ENCODE data around the gene GRIN1. TPM values are rescaled to one million over a fixed set of nuclear protein-coding genes. Genes with fewer than 3 reads are reported as not detected.
A peak's percentile ranks its signal among the peaks of the same experiment; 100 is the strongest.

The GRIN1 gene
- total and polyA plus RNA-seq, 2 of the 8 experiments (the other 6 are each of a cell fraction or from before 2014, with no cell fraction given): 0.48 to 2.1 TPM

DNA sequence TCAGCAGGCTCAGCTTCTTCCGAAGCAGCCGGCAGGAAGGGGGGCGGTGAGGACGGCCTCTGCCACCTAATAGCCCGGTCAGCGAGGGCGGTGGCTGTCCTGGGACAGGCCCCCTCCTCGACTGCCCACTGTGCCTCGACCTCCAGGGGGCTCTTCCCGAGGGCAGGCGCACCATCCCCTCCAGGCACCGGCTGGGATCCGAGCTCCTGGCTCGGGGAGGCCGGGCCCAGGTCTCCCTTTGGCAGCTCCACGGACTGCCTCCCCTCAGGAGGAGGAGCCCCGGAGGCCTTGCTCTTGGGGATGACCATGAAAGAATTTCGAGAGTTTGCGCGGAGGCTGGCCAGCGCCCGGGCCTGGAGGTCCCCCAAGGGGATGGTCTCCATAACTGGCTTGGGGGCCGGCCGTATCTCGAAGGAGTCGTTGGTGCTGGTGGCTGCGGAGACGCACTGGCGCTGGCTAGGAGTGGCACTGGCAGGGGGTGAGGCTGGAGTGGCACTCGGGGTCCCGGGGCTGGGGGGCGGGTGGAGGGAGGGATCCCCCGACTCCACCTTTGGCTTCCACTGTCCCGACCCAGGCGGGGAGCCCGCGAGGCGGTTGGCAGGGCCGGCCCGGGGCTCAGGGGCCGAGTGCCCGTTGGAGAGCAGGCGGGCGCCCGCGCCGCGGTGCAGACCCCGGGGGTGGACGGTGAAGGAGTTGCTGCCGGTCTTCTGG is 60.6 kb downstream of the GRIN1 start:
- no peak for TF ChIP-seq SRF (IDR thresholded peaks at IDR 0.05; ENCODE audit: low read depth, low read length)
- TF ChIP-seq BRCA1 (IDR thresholded peaks at IDR 0.05; ENCODE audit: low read depth, low read length): no peak
- TF ChIP-seq ZNF274 (IDR thresholded peaks at IDR 0.05; ENCODE audit: borderline replicate concordance, extremely low read depth, low read length): no peak
- TF ChIP-seq EGR1 (IDR thresholded peaks at IDR 0.05; ENCODE audit: borderline replicate concordance, low read depth, low read length): no peak
- TF ChIP-seq RXRA (IDR thresholded peaks at IDR 0.05; ENCODE audit: insufficient read depth, low read depth, low read length): no peak
- no peak for TF ChIP-seq NRF1 (IDR thresholded peaks at IDR 0.05; ENCODE audit: low read depth, low read length)
- no peak for TF ChIP-seq TCF12 (IDR thresholded peaks at IDR 0.05; ENCODE audit: low read depth, low read length)
- H2BK5ac ChIP-seq (ENCODE audit: low read depth, low read length): no peak overlapping the region
- no peak overlapping the region for H2BK120ac ChIP-seq (replicated peaks; ENCODE audit: low read depth, low read length)
- peak overlapping the region; percentile 35; the same call in 1 of the 2 replicates for H4K8ac ChIP-seq (ENCODE audit: extremely low read depth, insufficient read depth, low read length)
- no peak overlapping the region for H3K14ac ChIP-seq (ENCODE audit: insufficient read length)
- peaks cover 0 to 42% of the 10 kb centered on the region in 2 experiments; a peak in 3 of 4 replicates for H3K79me2 ChIP-seq (ENCODE audit: control insufficient read depth in 1 of 2, insufficient read depth in 2 of 2, low read length in 2 of 2)
- CTCF ChIA-PET (ENCODE audit: partially characterized antibody): interaction anchor here (1.0 to 14.0 kb wide), 4 partner anchors 9 to 29 kb away, joined by 3 to 204 read pairs (median 10); partner anchors contain the start of genes CYSRT1, RNF208, RNF224 and SLC34A3
- H2AFZ ChIP-seq (ENCODE audit: low read length): no peak overlapping the region
- no peak overlapping the region for H2BK12ac ChIP-seq (ENCODE audit: low read depth, low read length)
- POLR2A ChIA-PET (ENCODE audit: partially characterized antibody): interaction anchor here (0.7 to 2.2 kb wide), 12 partner anchors 10 to 471 kb away, joined by 3 to 21 read pairs (median 4); partner anchors contain the start of genes ANAPC2, RNF208, SSNA1 and TUBB4B
- H2BK20ac ChIP-seq (ENCODE audit: low read length): no peak overlapping the region
- H3K23ac ChIP-seq (ENCODE audit: insufficient read length): no peak overlapping the region
- peaks cover 7% of the 10 kb centered on the region; the same call in 1 of the 2 replicates for H3K23me2 ChIP-seq (ENCODE audit: low read depth, low read length)
- peaks cover 5 to 30% of the 10 kb centered on the region in 2 experiments for H4K20me1 ChIP-seq (replicated peaks in 1 of 2; ENCODE audit: control insufficient read depth in 1 of 2, insufficient read depth in 2 of 2, low read length in 2 of 2)
- no peak overlapping the region for H2AK5ac ChIP-seq (ENCODE audit: low read depth, low read length)
- no peak overlapping the region for H2BK15ac ChIP-seq (ENCODE audit: low read length)
- no peak overlapping the region for H3K56ac ChIP-seq (replicated peaks; ENCODE audit: insufficient read length, low read depth, low read length)
- no peaks in the 10 kb centered on the region for H3K36me3 ChIP-seq (ENCODE audit: control insufficient read depth in 2 of 4, insufficient read depth in 4 of 4, low read length in 3 of 4)
- WGBS, 2 experiments (ENCODE audit: extremely low coverage in 1 of 2, insufficient coverage in 1 of 2, insufficient read length in 1 of 2, insufficient replicate concordance in 2 of 2, low coverage in 1 of 2, low lambda C conversion rate in 2 of 2, missing lambda C conversion rate in 1 of 2): 46% methylated on average over 22 of the region's 51 CpGs; no CpG with 5 or more reads in 1 of the 2 experiments
- peak overlapping the region; percentile 41 to 67 (median 52); a peak in 7 of 8 replicates for H3K4me3 ChIP-seq (ENCODE audit: extremely low read depth in 1 of 4, insufficient read depth in 2 of 4, low read depth in 3 of 4, low read length in 4 of 4)
- no peak overlapping the region for H3K27ac ChIP-seq (ENCODE audit: low read depth, low read length)
- no peak overlapping the region for H4K91ac ChIP-seq (replicated peaks; ENCODE audit: insufficient read length, low read length)
- no peaks in the 10 kb centered on the region for H3K9me3 ChIP-seq (ENCODE audit: insufficient read depth in 2 of 2, low read depth in 1 of 2, low read length in 1 of 2)
- H3K4me1 ChIP-seq (replicated peaks in 1 of 4; ENCODE audit: control insufficient read depth in 3 of 4, insufficient read depth in 4 of 4, low read length in 3 of 4): peaks cover 6 to 33% (median 18%) of the 10 kb centered on the region in 4 experiments
- no peaks in the 10 kb centered on the region for H3K27me3 ChIP-seq (replicated peaks in 1 of 4; ENCODE audit: control insufficient read depth in 3 of 4, extremely low read depth in 1 of 4, insufficient read depth in 3 of 4, low read length in 3 of 4)
- H3K4ac ChIP-seq (replicated peaks; ENCODE audit: insufficient read length, low read depth, low read length): no peak overlapping the region
- H4K5ac ChIP-seq (ENCODE audit: insufficient read length, low read depth, low read length): no peak overlapping the region
- no peak overlapping the region for H3K18ac ChIP-seq (ENCODE audit: extremely low read depth, low read length)
- DNase-seq (ENCODE audit: low read depth in 1 of 2, low spot score in 2 of 2) (peak in 1 of 2 experiments; percentile 58), FAIRE-seq (no peak)
- H3K4me2 ChIP-seq (ENCODE audit: insufficient read depth in 1 of 2, low read depth in 2 of 2, low read length in 2 of 2): peak overlapping the region; percentile 70 to 76
- peaks cover 29% of the 10 kb centered on the region for H3K79me1 ChIP-seq (ENCODE audit: low read depth, low read length)
- no peak overlapping the region for H3K9ac ChIP-seq (replicated peaks in 1 of 4; ENCODE audit: extremely low read depth in 1 of 4, low read depth in 3 of 4, low read length in 3 of 4)

All from H1 (cell line).